Thymus (tissue), 11 donors: ENCODE results near the gene TP53BP2. TPM values are rescaled to one million over a fixed set of nuclear protein-coding genes. Genes with fewer than 3 reads are reported as not detected.

Source experiments
- DNase-seq, 9 donors: peaks; one replicate each; pipeline ENCODE4 v3.0.0-alpha.2; 2013; ENCODE audit warnings: low spot score in 9 of 9, low read depth in 6 of 9, missing footprints in 1 of 9
- H3K27ac ChIP-seq, 2 donors: one replicate each; pipeline ENCODE4 v1.5.1; 2013; ENCODE audit warnings: control low read depth in 1 of 2, low read depth in 1 of 2, low read length in 1 of 2, mild to moderate bottlenecking in 1 of 2, moderate library complexity in 1 of 2
- H3K27me3 ChIP-seq, 2 donors: one replicate each; pipeline ENCODE4 v1.5.1; 2013; ENCODE audit warnings: low read length in 1 of 2; ENCODE audit not compliant: control insufficient read depth in 2 of 2, insufficient read depth in 1 of 2
- H3K36me3 ChIP-seq, 2 donors: one replicate each; pipeline ENCODE4 v1.5.1; 2013; ENCODE audit warnings: low read length in 1 of 2, mild to moderate bottlenecking in 1 of 2, moderate library complexity in 1 of 2; ENCODE audit not compliant: control insufficient read depth in 2 of 2, insufficient read depth in 2 of 2
- H3K4me1 ChIP-seq, 2 donors: one replicate each; pipeline ENCODE4 v1.5.1; 2013; ENCODE audit warnings: low read length in 2 of 2; ENCODE audit not compliant: control insufficient read depth in 2 of 2, insufficient read depth in 2 of 2
- H3K4me3 ChIP-seq, 2 donors: one replicate each; pipeline ENCODE4 v1.5.1; 2013; ENCODE audit warnings: low read length in 2 of 2, control low read depth in 1 of 2, mild to moderate bottlenecking in 1 of 2
- H3K9me3 ChIP-seq, 2 donors: one replicate each; pipeline ENCODE4 v1.5.1; 2013; ENCODE audit warnings: low read length in 1 of 2, mild to moderate bottlenecking in 1 of 2; ENCODE audit not compliant: control insufficient read depth in 2 of 2, insufficient read depth in 1 of 2
- WGBS: extraction: QIAGEN DNeasy Blood & Tissue Kit; methylation state at CpG from one replicate; pipeline ENCODE4 v1.1.7; 2013; 5-methylcytosine and 5-hydroxymethylcytosine counted together
- polyA plus RNA-seq: library from polyadenylated mRNA; stranded (reverse); fragments of 200-250 nt; gene quantifications from one replicate; pipeline ENCODE4 v1.2.3, GENCODE V29; 2013
- total RNA-seq: library from RNA; stranded (reverse); fragments of 120-200 nt; gene quantifications from one replicate; pipeline ENCODE4 v1.2.4, GENCODE V29; 2013
- donor health status: healthy.

Gene TP53BP2
- total and polyA plus RNA-seq, 2 donors, result 15.2 to 23.3 TPM

- 82% methylated on average over 5 of the region's 5 CpGs for WGBS
- Histone ChIP-seq H3K27ac (no peak overlapping the region), H3K36me3 (no peaks in the 10 kb centered on the region), H3K4me3 (no peak overlapping the region), H3K9me3 (no peaks in the 10 kb centered on the region), H3K4me1 (no peaks in the 10 kb centered on the region), H3K27me3 (peaks cover 0 to 2% of the 10 kb centered on the region in 2 donors)
- no peak for DNase-seq
Observed at GRCh38 chr1:223860051-223860622, 14.4 kb upstream of the TP53BP2 start.

- Histone ChIP-seq H3K4me1 (no peaks in the 10 kb centered on the region), H3K27ac (no peak overlapping the region), H3K4me3 (no peak overlapping the region), H3K9me3 (no peaks in the 10 kb centered on the region), H3K36me3 (no peaks in the 10 kb centered on the region), H3K27me3 (peaks cover 0 to 2% of the 10 kb centered on the region in 2 donors)
- 92% methylated on average over 8 of the region's 8 CpGs for WGBS
- no peak for DNase-seq
Observed at GRCh38 chr1:223859058-223859457, 13.3 kb upstream of the TP53BP2 start.

GRCh38 chr1:223856386-223856785, 10.6 kb upstream of the TP53BP2 start:
- H3K27me3 ChIP-seq, result peaks cover 0 to 2% of the 10 kb centered on the region in 2 donors
- no peak overlapping the region for H3K4me3 ChIP-seq
- H3K36me3 ChIP-seq, result no peaks in the 10 kb centered on the region
- H3K27ac ChIP-seq, result no peak overlapping the region
- H3K9me3 ChIP-seq, result no peaks in the 10 kb centered on the region
- no peak for DNase-seq
- H3K4me1 ChIP-seq, result no peaks in the 10 kb centered on the region
- WGBS, result 97% methylated on average over 17 of the region's 17 CpGs

GRCh38 chr1:223853748-223854147, 8.0 kb upstream of the TP53BP2 start:
- 96% methylated on average over 1 of the region's 1 CpG for WGBS
- H3K9me3 ChIP-seq, result no peaks in the 10 kb centered on the region
- H3K4me3 ChIP-seq, result no peak overlapping the region
- H3K27ac ChIP-seq, result no peak overlapping the region
- no peaks in the 10 kb centered on the region for H3K4me1 ChIP-seq
- no peaks in the 10 kb centered on the region for H3K36me3 ChIP-seq
- DNase-seq, result no peak
- H3K27me3 ChIP-seq, result no peaks in the 10 kb centered on the region

GRCh38 chr1:223853275-223853674, 7.5 kb upstream of the TP53BP2 start:
- H3K4me3 ChIP-seq, result no peak overlapping the region
- no peaks in the 10 kb centered on the region for H3K4me1 ChIP-seq
- H3K27ac ChIP-seq, result no peak overlapping the region
- H3K27me3 ChIP-seq, result no peaks in the 10 kb centered on the region
- no peaks in the 10 kb centered on the region for H3K36me3 ChIP-seq
- DNase-seq, result no peak
- H3K9me3 ChIP-seq, result no peaks in the 10 kb centered on the region

GRCh38 chr1:223852337-223852736, 6.6 kb upstream of the TP53BP2 start:
- Histone ChIP-seq H3K4me1 (no peaks in the 10 kb centered on the region), H3K9me3 (no peaks in the 10 kb centered on the region), H3K36me3 (no peaks in the 10 kb centered on the region), H3K4me3 (no peak overlapping the region), H3K27ac (no peak overlapping the region), H3K27me3 (no peaks in the 10 kb centered on the region)
- no peak for DNase-seq
- 65% methylated on average over 1 of the region's 1 CpG for WGBS

- Histone ChIP-seq H3K4me3 (no peak overlapping the region), H3K27me3 (no peaks in the 10 kb centered on the region), H3K27ac (no peak overlapping the region), H3K9me3 (no peaks in the 10 kb centered on the region), H3K36me3 (no peaks in the 10 kb centered on the region), H3K4me1 (peaks cover 6 to 7% of the 10 kb centered on the region in 2 donors)
- DNase-seq, result no peak
- 96% methylated on average over 6 of the region's 6 CpGs for whole genome bisulfite sequencing
Observed at GRCh38 chr1:223849352-223850254, 3.9 kb upstream of the TP53BP2 start.

GRCh38 chr1:223848536-223848935, 2.8 kb upstream of the TP53BP2 start:
- H3K27ac ChIP-seq, result no peak overlapping the region
- H3K27me3 ChIP-seq, result no peaks in the 10 kb centered on the region
- H3K4me3 ChIP-seq, result no peak overlapping the region
- peaks cover 6 to 12% of the 10 kb centered on the region in 2 donors for H3K4me1 ChIP-seq
- DNase-seq, result no peak
- H3K9me3 ChIP-seq, result no peaks in the 10 kb centered on the region
- 98% methylated on average over 2 of the region's 2 CpGs for WGBS
- H3K36me3 ChIP-seq, result no peaks in the 10 kb centered on the region

GRCh38 chr1:223847781-223848345, 2.1 kb upstream of the TP53BP2 start:
- Histone ChIP-seq H3K4me3 (no peak overlapping the region), H3K9me3 (no peaks in the 10 kb centered on the region), H3K27me3 (no peaks in the 10 kb centered on the region), H3K27ac (no peak overlapping the region), H3K36me3 (no peaks in the 10 kb centered on the region), H3K4me1 (peaks cover 6 to 12% of the 10 kb centered on the region in 2 donors)
- 97% methylated on average over 4 of the region's 4 CpGs for WGBS
- DNase-seq, result no peak
